HCT116 (cell line): Measurements from ENCODE around the gene PRXL2C. TPM values are rescaled to one million over a fixed set of nuclear protein-coding genes. Genes with fewer than 3 reads are reported as not detected.

Experiments
- ATAC-seq: fragments of 200-7000 bp; cut with Tn5 transposase; 2 replicates; pipeline ENCODE4 v1.9.1; 2020; ENCODE audit warnings: mild to moderate bottlenecking, moderate library complexity
- BruUV-seq: library from RNA; stranded (reverse); fragments of 400-500 nt; replicated peaks from 2 replicates; lab custom pipeline; 2021; lab: Mats Ljungman, UMichigan
- CTCF ChIA-PET: fragments of 300-600 bp; sonication (Branson Sonifier 250); formaldehyde crosslinking; loops from one replicate; lab custom pipeline; 2021; ENCODE audit warnings: antibody characterized with exemption; lab: Charles Lee
- POLR2A ChIA-PET: fragments of 300-600, 350-600 bp; sonication (Branson Sonifier 250); formaldehyde crosslinking; loops from one replicate; lab custom pipeline; 2021; ENCODE audit warnings: antibody characterized with exemption; lab: Charles Lee
- RAD21 ChIA-PET, 2 experiments: fragments of 300-600 bp; sonication (Branson Sonifier 250); formaldehyde crosslinking; loops; one replicate each; lab custom pipeline; 2023; ENCODE audit warnings: low total read pairs in 2 of 2; ENCODE audit not compliant: uncharacterized antibody in 2 of 2, unreplicated experiment in 2 of 2, low non-redundant PET in 1 of 2; lab: Charles Lee
- DNase-seq: peaks from one replicate; pipeline ENCODE4 v3.0.0-alpha.2; 2010; ENCODE audit warnings: low read depth, low spot score
- H2AFZ ChIP-seq: fragments of 200-600 bp; shearing (Covaris generic), sonication (generic); 2 replicates; pipeline ENCODE4 v1.6.1; 2017; ENCODE audit warnings: low read depth, mixed run types, mixed read lengths, antibody characterized with exemption, low read length; ENCODE audit not compliant: poor library complexity, severe bottlenecking
- H3K27ac ChIP-seq: 2 replicates; pipeline ENCODE4 v1.5.1; 2012; ENCODE audit warnings: low read depth, low read length
- H3K27me3 ChIP-seq: fragments of 200-600 bp; sonication (generic); 2 replicates; pipeline ENCODE4 v1.6.1; 2016; ENCODE audit warnings: mixed run types, low read length, mixed read lengths; ENCODE audit not compliant: insufficient read depth
- H3K36me3 ChIP-seq, 2 experiments: fragments of 200-500 bp in 1 of 2; fragments of 200-600 bp in 1 of 2; sonication (Bioruptor generic) in 1 of 2; sonication (generic) in 1 of 2; 2 replicates each; pipeline versions ENCODE4 v1.5.1 to v1.6.1; 2014 to 2016; ENCODE audit warnings: low read length in 2 of 2, inconsistent platforms in 1 of 2, mixed read lengths in 1 of 2, mixed run types in 1 of 2; ENCODE audit not compliant: insufficient read depth in 2 of 2, control insufficient read depth in 1 of 2
- H3K4me1 ChIP-seq, 2 experiments: fragments of 200-600 bp in 1 of 2; sonication (generic) in 1 of 2; 2 replicates each; pipeline versions ENCODE4 v1.5.1 to v1.6.1; 2012 to 2017; ENCODE audit warnings: low read length in 2 of 2, inconsistent platforms in 1 of 2, mild to moderate bottlenecking in 1 of 2, mixed read lengths in 1 of 2, mixed run types in 1 of 2, moderate library complexity in 1 of 2; ENCODE audit not compliant: insufficient read depth in 2 of 2, control insufficient read depth in 1 of 2
- H3K4me2 ChIP-seq: fragments of 200-600 bp; sonication (generic); 2 replicates; pipeline ENCODE4 v1.6.1; 2017; ENCODE audit warnings: mixed run types, low read length, mixed read lengths
- H3K4me3 ChIP-seq, 2 experiments: fragments of 200-600 bp in 1 of 2; sonication (generic) in 1 of 2; replicated peaks in 1 of 2; 2 replicates each; pipeline ENCODE4 v1.5.1; 2011 to 2016; ENCODE audit warnings: low read length in 2 of 2, control low read depth in 1 of 2, low read depth in 1 of 2, mild to moderate bottlenecking in 1 of 2, mixed read lengths in 1 of 2, mixed run types in 1 of 2
- H3K79me2 ChIP-seq: fragments of 200-600 bp; sonication (generic); 2 replicates; pipeline ENCODE4 v1.6.1; 2017; ENCODE audit warnings: mild to moderate bottlenecking, mixed run types, low read length, moderate library complexity, mixed read lengths; ENCODE audit not compliant: insufficient read depth
- H3K9ac ChIP-seq: fragments of 200-600 bp; sonication (generic); 2 replicates; pipeline ENCODE4 v1.6.1; 2016; ENCODE audit warnings: low read length, mixed read lengths
- H3K9me2 ChIP-seq: fragments of 200-600 bp; sonication (generic), shearing (Covaris generic); 2 replicates; pipeline ENCODE4 v1.6.1; 2017; ENCODE audit warnings: mixed run types, mild to moderate bottlenecking, moderate library complexity; ENCODE audit not compliant: insufficient read depth
- H3K9me3 ChIP-seq, 2 experiments: fragments of 200-500 bp in 1 of 2; fragments of 200-600 bp in 1 of 2; sonication (Bioruptor generic) in 1 of 2; sonication (generic) in 1 of 2; 2 replicates each; pipeline ENCODE4 v1.6.1; 2014 to 2017; ENCODE audit warnings: low read length in 2 of 2, mixed read lengths in 2 of 2, inconsistent platforms in 1 of 2, low read depth in 1 of 2, mild to moderate bottlenecking in 1 of 2, mixed run types in 1 of 2, moderate library complexity in 1 of 2; ENCODE audit not compliant: control insufficient read depth in 1 of 2, insufficient read depth in 1 of 2
- H4K20me1 ChIP-seq: fragments of 200-600 bp; sonication (generic), shearing (Covaris generic); 2 replicates; pipeline ENCODE4 v1.6.1; 2017; ENCODE audit warnings: mixed run types, mild to moderate bottlenecking, moderate library complexity; ENCODE audit not compliant: insufficient read depth
- EZH2phosphoT487 ChIP-seq: fragments of 200-600 bp; IDR thresholded peaks from 2 replicates; pipeline ENCODE4 v1.6.1; 2018; ENCODE audit warnings: antibody characterized with exemption, borderline replicate concordance
- RAD21 ChIP-seq: IDR thresholded peaks from 2 replicates; pipeline ENCODE4 v1.6.1; 2012; ENCODE audit warnings: low read depth, mild to moderate bottlenecking
- REST ChIP-seq: IDR thresholded peaks from 2 replicates; pipeline ENCODE4 v1.6.1; 2012; ENCODE audit warnings: low read depth
- SIN3A ChIP-seq: IDR thresholded peaks from 2 replicates; pipeline ENCODE4 v1.6.1; 2012; ENCODE audit warnings: low read depth
- TCF7L2 ChIP-seq: IDR thresholded peaks from 2 replicates; pipeline ENCODE4 v1.7.0; 2011; ENCODE audit warnings: borderline replicate concordance, inconsistent platforms; ENCODE audit not compliant: insufficient read depth, insufficient read length; ENCODE audit errors: extremely low read depth
- ZBTB33 ChIP-seq: IDR thresholded peaks from 2 replicates; pipeline ENCODE4 v1.6.1; 2011; ENCODE audit warnings: mild to moderate bottlenecking, low read length, moderate library complexity; ENCODE audit not compliant: insufficient replicate concordance; ENCODE audit errors: extremely low read depth
- ZFX ChIP-seq: fragments of 450-650 bp; IDR thresholded peaks from 2 replicates; pipeline ENCODE4 v1.6.1; 2017
- ZNF274 ChIP-seq: fragments of 200-500 bp; sonication (Bioruptor generic); IDR thresholded peaks from 2 replicates; pipeline ENCODE4 v1.6.1; 2014; ENCODE audit warnings: mild to moderate bottlenecking, low read depth, low read length, inconsistent platforms
- intact Hi-C: fragments of 100-400 bp; cut with micrococcal nuclease; formaldehyde crosslinking; loops from 2 replicates; pipeline ENCODE4 v1.10.0; 2022
- total RNA-seq: library from RNA; stranded (reverse); gene quantifications from one replicate; pipeline ENCODE4 v1.2.1, GENCODE V29; 2021; ENCODE audit not compliant: unreplicated experiment

PRXL2C gene
- total RNA-seq, 1 experiment from 2014 or later, result 10.4 TPM

- no peaks in the 10 kb centered on the region for H3K9me3 ChIP-seq
- no peaks in the 10 kb centered on the region for H3K36me3 ChIP-seq
- H2AFZ ChIP-seq, result no peak overlapping the region
- no peak overlapping the region for H3K4me2 ChIP-seq
- ChIA-PET CTCF (no interaction called here), RAD21 (no interaction called here), POLR2A (no interaction called here)
- DNase-seq (no peak), ATAC-seq (no peak)
- H3K4me3 ChIP-seq, result no peak overlapping the region
- no peaks in the 10 kb centered on the region for H3K27me3 ChIP-seq
- H3K27ac ChIP-seq, result no peak overlapping the region
- H3K79me2 ChIP-seq, result peaks cover 67% of the 10 kb centered on the region
- no peak overlapping the region for H3K9ac ChIP-seq
- BruUV-seq, result no TSS peak
- no peaks in the 10 kb centered on the region for H3K9me2 ChIP-seq
- intact Hi-C loops, result no loop called here
- no peaks in the 10 kb centered on the region for H4K20me1 ChIP-seq
- TF ChIP-seq ZBTB33 (no peak), SIN3A (no peak), REST (no peak), EZH2phosphoT487 (no peak), TCF7L2 (no peak), ZFX (no peak), ZNF274 (no peak), RAD21 (no peak)
- H3K4me1 ChIP-seq, result peaks cover 11 to 38% of the 10 kb centered on the region in 2 experiments; a peak in 3 of 4 replicates
These were observed 38.2 kb downstream of the PRXL2C start for GRCh38 chr9:96616817-96617438.
